ENCODE results near the gene LHFPL6. TPM values are rescaled to one million over a fixed set of nuclear protein-coding genes. Genes with fewer than 3 reads are reported as not detected.

The LHFPL6 gene
- total and polyA plus RNA-seq, 2 experiments from 2014 or later = 12.1 to 14.1 TPM

- no peak overlapping the region for H3K4me2 ChIP-seq
- H3K9me2 ChIP-seq (replicated peaks; ENCODE audit: insufficient read depth) = no peaks in the 10 kb centered on the region
- no peak overlapping the region for H2AFZ ChIP-seq
- H3K4me1 ChIP-seq (ENCODE audit: insufficient read depth) = no peaks in the 10 kb centered on the region
- no peaks in the 10 kb centered on the region for H3K27me3 ChIP-seq
- H4K20me1 ChIP-seq (ENCODE audit: insufficient read depth, poor library complexity, severe bottlenecking) = no peaks in the 10 kb centered on the region
- no peaks in the 10 kb centered on the region for H3K9me3 ChIP-seq (ENCODE audit: low read depth)
- DNase-seq (ENCODE audit: low spot score) = no peak
- H3K27ac ChIP-seq = no peak overlapping the region
- H3K36me3 ChIP-seq (replicated peaks; ENCODE audit: insufficient read depth, low read depth) = no peaks in the 10 kb centered on the region
- no peak overlapping the region for H3K4me3 ChIP-seq
- H3K79me2 ChIP-seq = no peaks in the 10 kb centered on the region
- no peak for TF ChIP-seq EZH2phosphoT487 (IDR thresholded peaks at IDR 0.05; ENCODE audit: low read depth, severe bottlenecking, unreplicated experiment)
These were observed 304.0 kb downstream of the LHFPL6 start for GRCh38 chr13:39298951-39299350.

- 48% methylated on average over 2 of the region's 2 CpGs for WGBS (ENCODE audit: low lambda C conversion rate, missing lambda C conversion rate)
- no peak overlapping the region for H3K27ac ChIP-seq
- no peaks in the 10 kb centered on the region for H3K9me2 ChIP-seq (replicated peaks; ENCODE audit: insufficient read depth)
- no peaks in the 10 kb centered on the region for H3K79me2 ChIP-seq
- no peaks in the 10 kb centered on the region for H3K4me1 ChIP-seq (ENCODE audit: insufficient read depth)
- H3K4me2 ChIP-seq = no peak overlapping the region
- no peaks in the 10 kb centered on the region for H3K27me3 ChIP-seq
- no peak for TF ChIP-seq EZH2 (IDR thresholded peaks at IDR 0.05; ENCODE audit: borderline replicate concordance)
- TF ChIP-seq CTCF (IDR thresholded peaks at IDR 0.05; ENCODE audit: poor library complexity) = no peak
- no peak for TF ChIP-seq EZH2phosphoT487 (IDR thresholded peaks at IDR 0.05; ENCODE audit: low read depth, severe bottlenecking, unreplicated experiment)
- no peaks in the 10 kb centered on the region for H3K9me3 ChIP-seq (ENCODE audit: low read depth)
- no peaks in the 10 kb centered on the region for H4K20me1 ChIP-seq (ENCODE audit: insufficient read depth, poor library complexity, severe bottlenecking)
- H2AFZ ChIP-seq = no peak overlapping the region
- H3K36me3 ChIP-seq (replicated peaks; ENCODE audit: insufficient read depth, low read depth) = no peaks in the 10 kb centered on the region
- H3K4me3 ChIP-seq = no peak overlapping the region
- DNase-seq (ENCODE audit: low spot score) = no peak
These were observed 305.3 kb downstream of the LHFPL6 start for GRCh38 chr13:39297664-39298171.

- Histone ChIP-seq H3K9me2 (replicated peaks; ENCODE audit: insufficient read depth) (no peaks in the 10 kb centered on the region), H3K4me1 (ENCODE audit: insufficient read depth) (no peaks in the 10 kb centered on the region), H4K20me1 (ENCODE audit: insufficient read depth, poor library complexity, severe bottlenecking) (no peaks in the 10 kb centered on the region), H3K4me3 (no peak overlapping the region), H3K27me3 (no peaks in the 10 kb centered on the region), H3K27ac (no peak overlapping the region), H3K4me2 (no peak overlapping the region), H3K36me3 (replicated peaks; ENCODE audit: insufficient read depth, low read depth) (no peaks in the 10 kb centered on the region), H3K9me3 (ENCODE audit: low read depth) (no peaks in the 10 kb centered on the region), H2AFZ (no peak overlapping the region), H3K79me2 (no peaks in the 10 kb centered on the region)
- 79% methylated on average over 1 of the region's 1 CpG for WGBS (ENCODE audit: low lambda C conversion rate, missing lambda C conversion rate)
- no peak for DNase-seq (ENCODE audit: low spot score)
- TF ChIP-seq EZH2phosphoT487 (IDR thresholded peaks at IDR 0.05; ENCODE audit: low read depth, severe bottlenecking, unreplicated experiment) = no peak
- TF ChIP-seq EZH2 (IDR thresholded peaks at IDR 0.05; ENCODE audit: borderline replicate concordance) = no peak
- no peak for TF ChIP-seq CTCF (IDR thresholded peaks at IDR 0.05; ENCODE audit: poor library complexity)
These were observed 306.0 kb downstream of the LHFPL6 start for GRCh38 chr13:39297023-39297422.

- Histone ChIP-seq H3K4me1 (ENCODE audit: insufficient read depth) (no peaks in the 10 kb centered on the region), H3K4me3 (no peak overlapping the region), H3K4me2 (no peak overlapping the region), H4K20me1 (ENCODE audit: insufficient read depth, poor library complexity, severe bottlenecking) (no peaks in the 10 kb centered on the region), H2AFZ (no peak overlapping the region), H3K9me3 (ENCODE audit: low read depth) (no peaks in the 10 kb centered on the region), H3K36me3 (replicated peaks; ENCODE audit: insufficient read depth, low read depth) (no peaks in the 10 kb centered on the region), H3K9me2 (replicated peaks; ENCODE audit: insufficient read depth) (no peaks in the 10 kb centered on the region), H3K27me3 (no peaks in the 10 kb centered on the region), H3K79me2 (no peaks in the 10 kb centered on the region), H3K27ac (no peak overlapping the region)
- DNase-seq (ENCODE audit: low spot score) = no peak
- 56% methylated on average over 2 of the region's 2 CpGs for WGBS (ENCODE audit: low lambda C conversion rate, missing lambda C conversion rate)
- no peak for TF ChIP-seq EZH2 (IDR thresholded peaks at IDR 0.05; ENCODE audit: borderline replicate concordance)
- no peak for TF ChIP-seq EZH2phosphoT487 (IDR thresholded peaks at IDR 0.05; ENCODE audit: low read depth, severe bottlenecking, unreplicated experiment)
- no peak for TF ChIP-seq CTCF (IDR thresholded peaks at IDR 0.05; ENCODE audit: poor library complexity)
These were observed 306.8 kb downstream of the LHFPL6 start for GRCh38 chr13:39296193-39296592.

Other genes with a start within 250 kb of the LHFPL6 start
- gene COG6, start 52.5 kb upstream of the LHFPL6 start, total RNA-seq = 37.0 and 37.3 TPM in 2 replicates
- 18.3 and 25.3 TPM in 2 replicates for gene COG6, start 52.5 kb upstream of the LHFPL6 start, polyA plus RNA-seq

Measured in hepatocyte (in vitro differentiated cells).